GM23338 (cell line): ENCODE data around the gene KRTAP12-2.

ENCODE experiments used
- EZH2 ChIP-seq: fragments of 200-600 bp; sonication (generic); IDR thresholded peaks from one replicate; pipeline ENCODE4 v1.8.0; 2017; ENCODE audit warnings: antibody characterized with exemption, mild to moderate bottlenecking, low read depth; ENCODE audit not compliant: unreplicated experiment
- EZH2phosphoT487 ChIP-seq: fragments of 200-600 bp; sonication (generic); IDR thresholded peaks from one replicate; pipeline ENCODE4 v1.8.1; 2018; ENCODE audit warnings: antibody characterized with exemption; ENCODE audit not compliant: unreplicated experiment
- STAT1 ChIP-seq: IDR thresholded peaks from one replicate; pipeline ENCODE4 v1.6.1; 2016; ENCODE audit warnings: antibody characterized with exemption; ENCODE audit not compliant: unreplicated experiment
- TF ChIP-seq, protein P1 (sequence below), 2 experiments: fragments of 200-600 bp in 1 of 2; sonication (generic) in 1 of 2; conservative IDR thresholded peaks; 2 replicates each; pipeline versions ENCODE4 v1.5.1 to v1.6.1; 2016 to 2017; ENCODE audit warnings: antibody characterized with exemption in 2 of 2, low read depth in 2 of 2, mild to moderate bottlenecking in 2 of 2, moderate library complexity in 1 of 2

DNA sequence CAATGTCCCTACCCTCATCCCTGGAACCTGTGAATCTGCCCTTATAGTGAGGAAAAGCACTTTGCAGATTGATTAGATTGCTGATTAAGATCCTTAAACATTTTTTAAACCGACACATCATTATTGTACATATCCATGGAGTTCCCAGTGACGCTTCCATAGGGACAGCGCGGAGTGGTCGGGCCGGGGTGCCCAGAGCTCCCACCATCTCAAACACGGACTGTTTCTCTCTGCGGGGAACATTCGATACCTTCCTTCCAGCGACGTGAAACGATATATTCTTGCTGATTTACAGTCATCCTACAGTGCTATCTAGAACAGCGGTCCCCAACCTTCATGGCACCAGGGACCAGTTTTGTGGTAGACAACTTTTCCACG is 34.3 kb upstream of the KRTAP12-2 start:
- no peak for TF ChIP-seq EZH2
- no peak for TF ChIP-seq STAT1
- TF ChIP-seq, protein P1, sequence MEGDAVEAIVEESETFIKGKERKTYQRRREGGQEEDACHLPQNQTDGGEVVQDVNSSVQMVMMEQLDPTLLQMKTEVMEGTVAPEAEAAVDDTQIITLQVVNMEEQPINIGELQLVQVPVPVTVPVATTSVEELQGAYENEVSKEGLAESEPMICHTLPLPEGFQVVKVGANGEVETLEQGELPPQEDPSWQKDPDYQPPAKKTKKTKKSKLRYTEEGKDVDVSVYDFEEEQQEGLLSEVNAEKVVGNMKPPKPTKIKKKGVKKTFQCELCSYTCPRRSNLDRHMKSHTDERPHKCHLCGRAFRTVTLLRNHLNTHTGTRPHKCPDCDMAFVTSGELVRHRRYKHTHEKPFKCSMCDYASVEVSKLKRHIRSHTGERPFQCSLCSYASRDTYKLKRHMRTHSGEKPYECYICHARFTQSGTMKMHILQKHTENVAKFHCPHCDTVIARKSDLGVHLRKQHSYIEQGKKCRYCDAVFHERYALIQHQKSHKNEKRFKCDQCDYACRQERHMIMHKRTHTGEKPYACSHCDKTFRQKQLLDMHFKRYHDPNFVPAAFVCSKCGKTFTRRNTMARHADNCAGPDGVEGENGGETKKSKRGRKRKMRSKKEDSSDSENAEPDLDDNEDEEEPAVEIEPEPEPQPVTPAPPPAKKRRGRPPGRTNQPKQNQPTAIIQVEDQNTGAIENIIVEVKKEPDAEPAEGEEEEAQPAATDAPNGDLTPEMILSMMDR (conservative IDR thresholded peaks at IDR 0.05; ENCODE audit: low read depth in 2 of 2), result no peak
- no peak for TF ChIP-seq EZH2phosphoT487
